Activated CD4-positive, CD25-positive, alpha-beta regulatory T cell treated with anti-CD3 and anti-CD28 coated beads, Interleukin-2, amount 50 U/mL, for 72 hours (primary cell): Measurements from ENCODE around the gene TPH2.

Experiments
- DNase-seq: peaks from one replicate; pipeline ENCODE4 v3.0.0; 2021

Gene TPH2

GRCh38 chr12:71938728-71939385, at the start of gene TPH2:
Gene TPH2, plus strand, starts transcription at chr12:71938845. Its CDS starts 142 bp downstream, at chr12:71938987.
- DNase-seq, result peak; percentile 42

DNA sequence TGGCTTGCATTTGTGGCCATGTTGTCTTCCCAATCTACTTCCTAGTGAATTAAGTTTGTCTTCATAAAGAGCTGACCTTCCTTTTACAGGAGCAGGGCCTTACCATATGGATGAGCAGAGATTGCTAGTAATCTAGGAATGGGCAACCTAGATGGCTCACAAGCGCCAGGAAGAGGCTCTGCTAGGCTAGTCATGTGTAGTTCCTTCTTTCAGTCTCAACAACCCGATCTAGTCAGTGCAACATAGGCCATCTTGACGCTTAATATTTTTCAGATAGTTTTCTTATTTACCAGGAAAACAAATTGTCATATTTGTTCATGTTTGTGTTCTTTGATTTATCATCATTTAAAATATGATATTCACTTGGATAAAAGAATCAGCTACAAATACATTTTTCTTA, 48.2 kb upstream of the TPH2 start:
- DNase-seq, result no peak

DNA sequence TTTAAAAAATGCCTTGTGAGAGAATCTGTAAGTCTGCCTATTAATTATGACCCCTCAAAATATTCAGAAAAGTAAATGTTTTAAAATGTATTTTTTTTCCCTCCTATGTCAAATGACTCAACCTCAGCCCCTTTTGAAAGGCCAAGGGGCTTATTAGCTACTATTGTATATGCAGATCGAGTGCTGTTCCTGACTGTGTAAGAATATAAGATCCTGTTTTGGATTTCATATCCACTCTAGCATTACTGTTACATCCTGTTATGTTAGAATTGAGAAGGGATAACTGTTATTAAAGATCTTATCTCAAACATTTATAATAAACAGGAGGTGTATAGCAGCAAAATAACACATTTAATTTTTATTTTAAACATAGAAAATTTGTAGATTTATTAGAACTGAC, 46.6 kb upstream of the TPH2 start:
- DNase-seq, result no peak

DNA sequence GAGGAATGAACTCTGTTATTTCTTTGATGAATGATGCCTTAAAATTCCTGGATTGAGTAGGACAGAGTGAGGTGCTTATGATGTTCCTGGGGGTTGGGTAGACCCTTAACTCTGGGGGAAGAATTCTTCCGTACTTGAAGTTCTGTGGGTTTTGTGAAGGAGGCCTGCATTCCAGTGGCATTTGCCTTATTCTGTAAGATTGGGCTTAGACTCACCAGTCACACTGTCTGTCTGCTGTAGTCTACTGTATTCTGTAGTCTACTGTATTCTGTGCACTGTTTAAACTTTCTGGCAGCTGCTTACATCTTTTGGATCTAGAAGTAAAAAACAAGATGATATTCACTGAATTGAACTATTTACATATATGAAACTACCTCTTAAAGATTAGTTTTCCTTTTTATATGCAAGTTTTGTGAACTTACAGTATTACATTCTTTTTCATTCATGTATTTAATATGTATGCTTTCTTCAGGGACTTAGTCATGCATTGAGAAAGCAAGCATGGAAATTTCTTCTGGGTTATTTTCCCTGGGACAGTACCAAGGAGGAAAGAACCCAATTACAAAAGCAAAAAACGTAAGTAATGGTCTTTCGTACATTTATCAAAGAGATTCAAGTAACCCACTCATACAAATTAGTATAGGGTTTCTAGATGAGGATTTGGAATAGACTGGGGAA, 42.3 kb upstream of the TPH2 start:
- no peak for DNase-seq

DNA sequence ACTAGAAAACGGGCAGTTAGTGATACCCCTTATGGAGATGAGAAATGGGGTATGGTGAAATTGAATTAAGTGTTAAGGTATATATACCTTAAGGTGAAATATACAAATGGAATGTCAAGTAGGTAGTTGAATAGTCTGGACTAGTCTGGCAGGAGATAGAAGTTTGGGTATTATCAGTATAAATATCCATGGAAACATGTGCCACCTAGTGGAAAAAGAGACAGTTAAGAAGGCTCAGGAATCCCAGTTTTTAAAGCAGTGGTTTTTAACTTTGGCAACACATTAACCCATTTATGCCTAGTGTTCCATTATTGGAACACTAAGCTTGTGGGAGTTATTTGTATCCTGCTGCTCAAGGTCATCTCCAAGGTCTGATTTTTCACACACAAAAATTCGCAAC, 38.6 kb upstream of the TPH2 start:
- DNase-seq, result no peak

- DNase-seq, result no peak
Observed at GRCh38 chr12:71904629-71905028, 34.0 kb upstream of the TPH2 start.

- no peak for DNase-seq
Observed at GRCh38 chr12:71935594-71935993, 3.1 kb upstream of the TPH2 start.

DNA sequence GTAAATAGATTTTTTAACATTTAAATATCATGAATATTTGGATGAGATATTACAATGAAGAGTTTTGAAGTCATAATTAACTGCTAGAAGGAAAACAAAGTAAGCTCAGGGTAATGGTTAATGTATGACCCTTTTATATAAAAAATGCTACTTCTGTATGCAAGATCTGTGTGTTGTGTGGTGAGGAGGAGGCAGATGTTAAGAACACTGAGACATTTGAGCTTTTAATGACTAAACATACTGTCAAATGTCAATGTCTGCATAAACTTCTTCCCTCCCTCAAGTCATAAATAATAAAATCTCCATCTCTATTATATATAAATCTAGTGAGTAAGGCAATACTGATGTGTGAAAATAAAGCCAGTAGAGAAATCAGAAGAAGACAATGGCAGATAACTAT, 1.4 kb downstream of the TPH2 start:
- DNase-seq, result no peak

GRCh38 chr12:71941174-71941573, 2.5 kb downstream of the TPH2 start:
- no peak for DNase-seq

GRCh38 chr12:71942259-71942658, 3.6 kb downstream of the TPH2 start:
- no peak for DNase-seq

DNA sequence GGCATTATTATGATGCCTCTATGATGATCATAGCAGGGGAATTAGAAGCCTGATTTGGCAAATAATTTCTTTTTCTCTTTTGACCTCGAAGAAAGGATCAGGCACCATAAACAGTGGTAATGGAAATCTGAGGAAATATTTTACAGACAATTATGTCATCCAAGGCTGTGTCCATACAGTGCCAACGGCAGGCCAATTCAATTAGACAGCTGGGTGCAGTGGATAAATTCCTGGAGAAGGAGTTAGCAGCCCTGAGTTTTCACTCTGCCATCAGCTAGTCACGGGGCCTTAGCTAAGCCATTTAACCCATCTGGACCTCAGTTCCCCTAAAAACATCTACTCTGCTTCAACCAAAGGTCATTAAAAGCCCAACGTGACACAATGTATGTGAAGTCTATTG, 4.1 kb downstream of the TPH2 start:
- DNase-seq, result no peak

DNA sequence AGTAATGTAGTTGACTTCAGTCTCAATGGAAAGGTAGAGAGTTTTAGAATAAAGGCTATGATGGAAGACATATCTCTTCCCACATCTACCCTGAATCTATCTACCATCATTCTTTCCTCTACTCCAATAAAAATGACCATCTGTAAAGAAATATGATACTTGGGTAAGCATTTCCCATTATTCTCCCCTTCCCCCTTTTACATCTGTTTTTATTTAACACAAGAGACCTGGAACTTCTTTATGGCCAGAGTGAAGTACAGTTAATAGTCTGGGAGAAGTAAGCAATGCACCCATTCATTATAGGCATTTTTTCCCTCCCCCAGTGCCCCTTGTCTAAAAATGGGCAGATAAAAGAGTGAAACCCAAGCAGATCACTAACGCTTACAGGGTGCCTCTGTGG, 6.5 kb downstream of the TPH2 start:
- no peak for DNase-seq

DNA sequence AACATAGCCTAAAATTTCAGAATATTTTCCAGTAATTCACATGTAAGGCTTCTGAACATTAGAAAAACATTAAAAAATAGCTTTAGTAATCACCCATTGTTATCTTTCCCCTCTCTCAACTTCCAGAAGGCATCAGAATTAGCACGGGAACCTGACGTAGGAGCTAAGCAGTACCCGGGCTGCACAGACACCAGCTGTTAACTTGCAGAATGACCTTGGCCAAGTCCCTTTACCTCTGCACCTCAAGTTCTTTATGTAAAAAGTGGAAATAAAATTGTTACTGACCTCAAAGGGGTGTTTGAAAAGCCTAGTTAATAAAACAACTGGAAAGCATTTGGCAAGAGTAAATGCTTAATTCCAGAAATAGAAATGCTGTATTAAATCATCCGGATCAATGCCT, 7.2 kb downstream of the TPH2 start:
- no peak for DNase-seq

DNA sequence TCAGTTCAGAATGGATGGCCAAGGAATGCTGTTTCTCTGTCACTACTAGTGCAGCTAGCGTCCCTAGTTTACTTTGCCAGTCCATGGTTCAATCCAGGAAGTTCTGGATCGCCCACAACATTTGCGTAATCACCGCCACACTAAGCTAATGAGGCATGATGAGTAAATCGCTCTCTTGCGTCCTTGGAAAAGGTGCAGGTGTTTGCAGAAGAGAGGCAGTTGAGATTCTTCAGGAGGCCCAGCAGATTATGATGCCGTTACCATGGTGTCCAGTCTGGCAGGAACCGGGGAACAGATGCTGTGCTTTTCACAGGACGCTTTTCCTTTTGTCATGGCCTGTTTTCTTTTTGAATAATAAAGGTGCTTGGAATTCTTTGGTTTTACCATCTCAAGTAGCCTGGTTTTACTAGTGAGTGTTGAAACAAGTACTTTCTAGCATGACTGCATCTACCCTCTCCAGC, 9.0 kb downstream of the TPH2 start:
- DNase-seq, result no peak

GRCh38 chr12:71948390-71948789, 9.7 kb downstream of the TPH2 start:
- no peak for DNase-seq

GRCh38 chr12:71949646-71950045, 11.0 kb downstream of the TPH2 start:
- DNase-seq, result no peak

DNA sequence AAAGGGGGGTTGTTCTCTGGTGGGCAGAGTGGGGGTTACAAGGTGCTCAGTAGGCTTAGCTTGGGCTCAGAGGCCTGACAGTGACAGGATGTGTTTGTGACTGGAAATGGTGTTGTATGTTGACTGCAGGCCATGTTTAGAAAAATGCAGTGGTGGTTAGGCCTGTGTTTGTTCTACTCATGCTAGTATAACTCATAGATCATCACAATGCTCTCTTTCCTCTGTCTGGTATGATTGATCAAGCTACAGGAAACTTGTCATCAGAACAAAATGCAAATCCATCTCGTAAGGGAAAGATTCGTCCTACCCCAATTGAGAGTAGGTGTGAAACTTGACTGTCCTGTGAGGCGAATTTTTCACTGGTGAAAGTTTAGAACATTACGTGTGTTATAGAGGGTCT, 11.8 kb downstream of the TPH2 start:
- DNase-seq, result no peak

GRCh38 chr12:71950819-71951218, 12.2 kb downstream of the TPH2 start:
- no peak for DNase-seq

- no peak for DNase-seq
Observed at GRCh38 chr12:71954083-71954778, 15.6 kb downstream of the TPH2 start.

- DNase-seq, result no peak
Observed at GRCh38 chr12:71954861-71955260, 16.2 kb downstream of the TPH2 start.

- DNase-seq, result no peak
Observed at GRCh38 chr12:71955970-71956369, 17.3 kb downstream of the TPH2 start.

DNA sequence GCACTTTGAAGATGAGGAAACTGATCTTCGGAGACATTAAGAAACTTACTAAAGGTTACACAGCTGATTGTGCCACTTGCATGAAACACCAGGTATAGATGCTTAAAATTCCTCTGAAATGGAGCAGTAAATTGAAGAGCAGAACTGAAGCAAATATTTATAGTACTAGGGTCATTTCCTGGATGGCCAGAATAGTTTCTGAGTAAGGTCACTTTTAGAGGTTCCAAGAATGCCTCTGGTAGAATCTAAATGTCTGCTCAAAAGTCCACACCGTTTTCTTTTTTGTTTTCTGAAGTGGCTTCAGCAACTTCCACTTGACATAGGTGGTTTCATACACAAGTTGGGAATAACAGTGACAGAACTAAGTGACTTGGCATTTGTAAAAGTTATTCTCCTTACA, 19.4 kb downstream of the TPH2 start:
- no peak for DNase-seq

- DNase-seq, result no peak
Observed at GRCh38 chr12:71958457-71958856, 19.8 kb downstream of the TPH2 start.

- DNase-seq, result no peak
Observed at GRCh38 chr12:71958993-71959578, 20.4 kb downstream of the TPH2 start.
